GM23338 (cell line): ENCODE measurements around the gene TBC1D32. TPM values are rescaled to one million over a fixed set of nuclear protein-coding genes. Genes with fewer than 3 reads are reported as not detected.
"Not testable (repeated sequence)": the region's sequence is repeated elsewhere in the genome, so short reads cannot be mapped to it uniquely, and the experiment has no call there.

Experiments
- ATAC-seq: fragments of 200-7000 bp; cut with Tn5 transposase; 3 replicates; pipeline ENCODE4 v1.9.1; 2020
- DNase-seq: peaks from one replicate; pipeline ENCODE4 v3.0.0-alpha.2; 2015; ENCODE audit warnings: low spot score
- H2AFZ ChIP-seq: fragments of 200-600 bp; sonication (generic); 2 replicates; pipeline ENCODE4 v1.8.0; 2016; ENCODE audit warnings: antibody characterized with exemption, mild to moderate bottlenecking, moderate library complexity
- H3F3A ChIP-seq: fragments of 200-600 bp; sonication (generic); replicated peaks from 2 replicates; pipeline ENCODE4 v1.8.0; 2017; ENCODE audit warnings: antibody characterized with exemption, mixed run types, low read depth
- H3K27ac ChIP-seq: fragments of 200-600 bp; sonication (generic); 2 replicates; pipeline ENCODE4 v1.6.1; 2016; ENCODE audit warnings: low read depth
- H3K27me3 ChIP-seq: fragments of 200-600 bp; sonication (generic); 2 replicates; pipeline ENCODE4 v1.8.0; 2016; ENCODE audit warnings: mild to moderate bottlenecking, mixed run types, moderate library complexity; ENCODE audit not compliant: insufficient read depth
- H3K36me3 ChIP-seq: fragments of 200-600 bp; sonication (generic); 2 replicates; pipeline ENCODE4 v1.8.0; 2016; ENCODE audit warnings: mild to moderate bottlenecking; ENCODE audit not compliant: insufficient read depth
- H3K4me1 ChIP-seq: fragments of 200-600 bp; sonication (generic); 2 replicates; pipeline ENCODE4 v1.8.0; 2016; ENCODE audit warnings: mild to moderate bottlenecking, moderate library complexity; ENCODE audit not compliant: insufficient read depth
- H3K4me2 ChIP-seq: fragments of 200-600 bp; sonication (generic); 2 replicates; pipeline ENCODE4 v1.7.1; 2017; ENCODE audit warnings: mixed run types
- H3K4me3 ChIP-seq: fragments of 200-600 bp; sonication (generic); 2 replicates; pipeline ENCODE4 v1.6.1; 2016; ENCODE audit warnings: mixed run types
- H3K79me2 ChIP-seq: fragments of 200-600 bp; sonication (generic); replicated peaks from 2 replicates; pipeline ENCODE4 v1.8.0; 2017; ENCODE audit warnings: mild to moderate bottlenecking; ENCODE audit not compliant: insufficient read depth
- H3K9me2 ChIP-seq: fragments of 200-600 bp; sonication (generic); 2 replicates; pipeline ENCODE4 v1.8.0; 2017; ENCODE audit not compliant: insufficient read depth
- H4K20me1 ChIP-seq: fragments of 200-600 bp; sonication (generic); replicated peaks from 2 replicates; pipeline ENCODE4 v1.8.0; 2017; ENCODE audit warnings: mild to moderate bottlenecking; ENCODE audit not compliant: insufficient read depth
- H3K27ac Mint-ChIP-seq: 2 replicates; pipeline ENCODE4 v1.8.0; 2020; ENCODE audit warnings: inconsistent platforms, mild to moderate bottlenecking, moderate library complexity, mixed read lengths
- H3K27me3 Mint-ChIP-seq: 3 replicates; pipeline ENCODE4 v1.8.0; 2022; ENCODE audit warnings: low read depth, mild to moderate bottlenecking, moderate library complexity, mixed read lengths, inconsistent platforms; ENCODE audit not compliant: insufficient read depth, poor library complexity
- H3K36me3 Mint-ChIP-seq: 3 replicates; pipeline ENCODE4 v1.8.0; 2021; ENCODE audit warnings: low read depth, mild to moderate bottlenecking, inconsistent platforms, moderate library complexity, mixed read lengths
- H3K4me1 Mint-ChIP-seq: 3 replicates; pipeline ENCODE4 v1.8.0; 2020; ENCODE audit warnings: mild to moderate bottlenecking, inconsistent platforms, mixed read lengths
- H3K4me3 Mint-ChIP-seq: 3 replicates; pipeline ENCODE4 v1.8.0; 2021; ENCODE audit warnings: moderate library complexity, mild to moderate bottlenecking, inconsistent platforms, mixed read lengths
- H3K9me3 Mint-ChIP-seq: 3 replicates; pipeline ENCODE4 v1.8.0; 2020; ENCODE audit warnings: moderate library complexity, mild to moderate bottlenecking, inconsistent platforms, mixed read lengths
- CREB1 ChIP-seq: fragments of 250-450 bp; sonication (Bioruptor Pico); IDR thresholded peaks from 2 replicates; pipeline ENCODE4 v1.5.0; 2020; ENCODE audit warnings: low read depth, mild to moderate bottlenecking, moderate library complexity
- EZH2 ChIP-seq: fragments of 200-600 bp; sonication (generic); IDR thresholded peaks from one replicate; pipeline ENCODE4 v1.8.0; 2017; ENCODE audit warnings: antibody characterized with exemption, mild to moderate bottlenecking, low read depth; ENCODE audit not compliant: unreplicated experiment
- EZH2phosphoT487 ChIP-seq: fragments of 200-600 bp; sonication (generic); IDR thresholded peaks from one replicate; pipeline ENCODE4 v1.8.1; 2018; ENCODE audit warnings: antibody characterized with exemption; ENCODE audit not compliant: unreplicated experiment
- NANOG ChIP-seq: IDR thresholded peaks from 2 replicates; pipeline ENCODE4 v1.6.1; 2016; ENCODE audit warnings: antibody characterized with exemption, borderline replicate concordance
- POLR2AphosphoS5 ChIP-seq: IDR thresholded peaks from 2 replicates; pipeline ENCODE4 v1.6.1; 2016; ENCODE audit warnings: antibody characterized with exemption, low read depth
- ZNF331 ChIP-seq: fragments of 250-450 bp; sonication (Bioruptor Pico); IDR thresholded peaks from 2 replicates; pipeline ENCODE4 v1.5.0; 2020; ENCODE audit warnings: low read depth, mild to moderate bottlenecking, moderate library complexity
- polyA plus RNA-seq: library from polyadenylated mRNA; unstranded; fragments of >200 nt; fragmentation: Nextera tagmentation; extraction: Ambion mirVana; gene quantifications from 2 replicates; pipeline ENCODE4 v1.2.1, GENCODE V29; 2016
- total RNA-seq: library from RNA; depleted of rRNA; stranded (reverse); fragments of >200 nt; shearing (Covaris generic); gene quantifications from 2 replicates; pipeline ENCODE4 v1.2.3, GENCODE V29; 2014
- TF ChIP-seq, protein P1 (sequence below): fragments of 250-450 bp; sonication (Bioruptor Pico); IDR thresholded peaks from 2 replicates; pipeline ENCODE4 v1.5.0; 2020; ENCODE audit warnings: mild to moderate bottlenecking, moderate library complexity
- TF ChIP-seq, protein P2 (sequence below), 2 experiments: fragments of 200-600 bp in 1 of 2; sonication (generic) in 1 of 2; conservative IDR thresholded peaks; 2 replicates each; pipeline versions ENCODE4 v1.5.1 to v1.6.1; 2016 to 2017; ENCODE audit warnings: antibody characterized with exemption in 2 of 2, low read depth in 2 of 2, mild to moderate bottlenecking in 2 of 2, moderate library complexity in 1 of 2

The TBC1D32 gene
- total and polyA plus RNA-seq, 2 experiments from 2014 or later: 8.9 to 10.4 TPM

- Histone ChIP-seq H3F3A (no peaks in the 10 kb centered on the region), H4K20me1 (no peaks in the 10 kb centered on the region), H3K36me3 (no peaks in the 10 kb centered on the region), H2AFZ (no peak overlapping the region), H3K27me3 (no peaks in the 10 kb centered on the region), H3K27ac (no peak overlapping the region), H3K9me2 (no peaks in the 10 kb centered on the region), H3K79me2 (no peaks in the 10 kb centered on the region), H3K4me2 (no peak overlapping the region), H3K4me3 (no peak overlapping the region), H3K4me1 (no peaks in the 10 kb centered on the region)
- ATAC-seq: no peak
- H3K36me3 Mint-ChIP-seq: peaks cover 6% of the 10 kb centered on the region; the same call in 2 of the 3 replicates
- no peaks in the 10 kb centered on the region; the same call in 2 of the 3 replicates for H3K9me3 Mint-ChIP-seq
- H3K27me3 Mint-ChIP-seq: no peaks in the 10 kb centered on the region
- no peak for DNase-seq
- TF ChIP-seq, protein P1, sequence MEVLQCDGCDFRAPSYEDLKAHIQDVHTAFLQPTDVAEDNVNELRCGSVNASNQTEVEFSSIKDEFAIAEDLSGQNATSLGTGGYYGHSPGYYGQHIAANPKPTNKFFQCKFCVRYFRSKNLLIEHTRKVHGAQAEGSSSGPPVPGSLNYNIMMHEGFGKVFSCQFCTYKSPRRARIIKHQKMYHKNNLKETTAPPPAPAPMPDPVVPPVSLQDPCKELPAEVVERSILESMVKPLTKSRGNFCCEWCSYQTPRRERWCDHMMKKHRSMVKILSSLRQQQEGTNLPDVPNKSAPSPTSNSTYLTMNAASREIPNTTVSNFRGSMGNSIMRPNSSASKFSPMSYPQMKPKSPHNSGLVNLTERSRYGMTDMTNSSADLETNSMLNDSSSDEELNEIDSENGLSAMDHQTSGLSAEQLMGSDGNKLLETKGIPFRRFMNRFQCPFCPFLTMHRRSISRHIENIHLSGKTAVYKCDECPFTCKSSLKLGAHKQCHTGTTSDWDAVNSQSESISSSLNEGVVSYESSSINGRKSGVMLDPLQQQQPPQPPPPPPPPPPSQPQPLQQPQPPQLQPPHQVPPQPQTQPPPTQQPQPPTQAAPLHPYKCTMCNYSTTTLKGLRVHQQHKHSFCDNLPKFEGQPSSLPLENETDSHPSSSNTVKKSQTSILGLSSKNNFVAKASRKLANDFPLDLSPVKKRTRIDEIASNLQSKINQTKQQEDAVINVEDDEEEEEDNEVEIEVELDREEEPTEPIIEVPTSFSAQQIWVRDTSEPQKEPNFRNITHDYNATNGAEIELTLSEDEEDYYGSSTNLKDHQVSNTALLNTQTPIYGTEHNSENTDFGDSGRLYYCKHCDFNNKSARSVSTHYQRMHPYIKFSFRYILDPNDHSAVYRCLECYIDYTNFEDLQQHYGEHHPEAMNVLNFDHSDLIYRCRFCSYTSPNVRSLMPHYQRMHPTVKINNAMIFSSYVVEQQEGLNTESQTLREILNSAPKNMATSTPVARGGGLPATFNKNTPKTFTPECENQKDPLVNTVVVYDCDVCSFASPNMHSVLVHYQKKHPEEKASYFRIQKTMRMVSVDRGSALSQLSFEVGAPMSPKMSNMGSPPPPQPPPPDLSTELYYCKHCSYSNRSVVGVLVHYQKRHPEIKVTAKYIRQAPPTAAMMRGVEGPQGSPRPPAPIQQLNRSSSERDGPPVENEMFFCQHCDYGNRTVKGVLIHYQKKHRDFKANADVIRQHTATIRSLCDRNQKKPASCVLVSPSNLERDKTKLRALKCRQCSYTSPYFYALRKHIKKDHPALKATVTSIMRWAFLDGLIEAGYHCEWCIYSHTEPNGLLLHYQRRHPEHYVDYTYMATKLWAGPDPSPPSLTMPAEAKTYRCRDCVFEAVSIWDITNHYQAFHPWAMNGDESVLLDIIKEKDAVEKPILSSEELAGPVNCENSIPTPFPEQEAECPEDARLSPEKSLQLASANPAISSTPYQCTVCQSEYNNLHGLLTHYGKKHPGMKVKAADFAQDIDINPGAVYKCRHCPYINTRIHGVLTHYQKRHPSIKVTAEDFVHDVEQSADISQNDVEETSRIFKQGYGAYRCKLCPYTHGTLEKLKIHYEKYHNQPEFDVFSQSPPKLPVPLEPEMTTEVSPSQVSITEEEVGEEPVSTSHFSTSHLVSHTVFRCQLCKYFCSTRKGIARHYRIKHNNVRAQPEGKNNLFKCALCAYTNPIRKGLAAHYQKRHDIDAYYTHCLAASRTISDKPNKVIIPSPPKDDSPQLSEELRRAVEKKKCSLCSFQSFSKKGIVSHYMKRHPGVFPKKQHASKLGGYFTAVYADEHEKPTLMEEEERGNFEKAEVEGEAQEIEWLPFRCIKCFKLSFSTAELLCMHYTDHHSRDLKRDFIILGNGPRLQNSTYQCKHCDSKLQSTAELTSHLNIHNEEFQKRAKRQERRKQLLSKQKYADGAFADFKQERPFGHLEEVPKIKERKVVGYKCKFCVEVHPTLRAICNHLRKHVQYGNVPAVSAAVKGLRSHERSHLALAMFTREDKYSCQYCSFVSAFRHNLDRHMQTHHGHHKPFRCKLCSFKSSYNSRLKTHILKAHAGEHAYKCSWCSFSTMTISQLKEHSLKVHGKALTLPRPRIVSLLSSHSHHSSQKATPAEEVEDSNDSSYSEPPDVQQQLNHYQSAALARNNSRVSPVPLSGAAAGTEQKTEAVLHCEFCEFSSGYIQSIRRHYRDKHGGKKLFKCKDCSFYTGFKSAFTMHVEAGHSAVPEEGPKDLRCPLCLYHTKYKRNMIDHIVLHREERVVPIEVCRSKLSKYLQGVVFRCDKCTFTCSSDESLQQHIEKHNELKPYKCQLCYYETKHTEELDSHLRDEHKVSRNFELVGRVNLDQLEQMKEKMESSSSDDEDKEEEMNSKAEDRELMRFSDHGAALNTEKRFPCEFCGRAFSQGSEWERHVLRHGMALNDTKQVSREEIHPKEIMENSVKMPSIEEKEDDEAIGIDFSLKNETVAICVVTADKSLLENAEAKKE: no peak
- TF ChIP-seq ZNF331 (CRISPR knock-in tag): no peak
- TF ChIP-seq CREB1: no peak
- TF ChIP-seq, protein P2, sequence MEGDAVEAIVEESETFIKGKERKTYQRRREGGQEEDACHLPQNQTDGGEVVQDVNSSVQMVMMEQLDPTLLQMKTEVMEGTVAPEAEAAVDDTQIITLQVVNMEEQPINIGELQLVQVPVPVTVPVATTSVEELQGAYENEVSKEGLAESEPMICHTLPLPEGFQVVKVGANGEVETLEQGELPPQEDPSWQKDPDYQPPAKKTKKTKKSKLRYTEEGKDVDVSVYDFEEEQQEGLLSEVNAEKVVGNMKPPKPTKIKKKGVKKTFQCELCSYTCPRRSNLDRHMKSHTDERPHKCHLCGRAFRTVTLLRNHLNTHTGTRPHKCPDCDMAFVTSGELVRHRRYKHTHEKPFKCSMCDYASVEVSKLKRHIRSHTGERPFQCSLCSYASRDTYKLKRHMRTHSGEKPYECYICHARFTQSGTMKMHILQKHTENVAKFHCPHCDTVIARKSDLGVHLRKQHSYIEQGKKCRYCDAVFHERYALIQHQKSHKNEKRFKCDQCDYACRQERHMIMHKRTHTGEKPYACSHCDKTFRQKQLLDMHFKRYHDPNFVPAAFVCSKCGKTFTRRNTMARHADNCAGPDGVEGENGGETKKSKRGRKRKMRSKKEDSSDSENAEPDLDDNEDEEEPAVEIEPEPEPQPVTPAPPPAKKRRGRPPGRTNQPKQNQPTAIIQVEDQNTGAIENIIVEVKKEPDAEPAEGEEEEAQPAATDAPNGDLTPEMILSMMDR (conservative IDR thresholded peaks at IDR 0.05; ENCODE audit: low read depth in 2 of 2): no peak
- no peak for TF ChIP-seq EZH2phosphoT487
- no peak for TF ChIP-seq NANOG
- no peak for TF ChIP-seq POLR2AphosphoS5
- no peak for TF ChIP-seq EZH2
- no peak overlapping the region for H3K4me3 Mint-ChIP-seq
- H3K4me1 Mint-ChIP-seq: no peaks in the 10 kb centered on the region
- H3K27ac Mint-ChIP-seq: no peak overlapping the region
Observed at GRCh38 chr6:121314381-121315112, 19.7 kb downstream of the TBC1D32 start.

GRCh38 chr6:121311814-121312213 is 22.5 kb downstream of the TBC1D32 start:
- not testable (repeated sequence) for H4K20me1 ChIP-seq, H3K9me2 ChIP-seq, H3K4me3 Mint-ChIP-seq, H2AFZ ChIP-seq, H3K36me3 Mint-ChIP-seq, H3K4me1 ChIP-seq, ATAC-seq, H3K4me3 ChIP-seq, H3K27me3 Mint-ChIP-seq, H3K36me3 ChIP-seq, H3K4me1 Mint-ChIP-seq, H3K27ac Mint-ChIP-seq, H3K4me2 ChIP-seq, H3K27ac ChIP-seq, H3K27me3 ChIP-seq, H3K9me3 Mint-ChIP-seq, H3F3A ChIP-seq, DNase-seq, H3K79me2 ChIP-seq
